GM21515 (cell line): ENCODE measurements around the gene FAIM2.

Experiments
- ATAC-seq: cut with Tn5 transposase; IDR thresholded peaks from one replicate; pipeline ENCODE4 v1.9.1; 2021; ENCODE audit not compliant: unreplicated experiment

Gene FAIM2

GRCh38 chr12:49939707-49940106 is 36.0 kb upstream of the FAIM2 start:
- no peak for ATAC-seq

- no peak for ATAC-seq
Observed at GRCh38 chr12:49939307-49939706, 35.6 kb upstream of the FAIM2 start.

DNA sequence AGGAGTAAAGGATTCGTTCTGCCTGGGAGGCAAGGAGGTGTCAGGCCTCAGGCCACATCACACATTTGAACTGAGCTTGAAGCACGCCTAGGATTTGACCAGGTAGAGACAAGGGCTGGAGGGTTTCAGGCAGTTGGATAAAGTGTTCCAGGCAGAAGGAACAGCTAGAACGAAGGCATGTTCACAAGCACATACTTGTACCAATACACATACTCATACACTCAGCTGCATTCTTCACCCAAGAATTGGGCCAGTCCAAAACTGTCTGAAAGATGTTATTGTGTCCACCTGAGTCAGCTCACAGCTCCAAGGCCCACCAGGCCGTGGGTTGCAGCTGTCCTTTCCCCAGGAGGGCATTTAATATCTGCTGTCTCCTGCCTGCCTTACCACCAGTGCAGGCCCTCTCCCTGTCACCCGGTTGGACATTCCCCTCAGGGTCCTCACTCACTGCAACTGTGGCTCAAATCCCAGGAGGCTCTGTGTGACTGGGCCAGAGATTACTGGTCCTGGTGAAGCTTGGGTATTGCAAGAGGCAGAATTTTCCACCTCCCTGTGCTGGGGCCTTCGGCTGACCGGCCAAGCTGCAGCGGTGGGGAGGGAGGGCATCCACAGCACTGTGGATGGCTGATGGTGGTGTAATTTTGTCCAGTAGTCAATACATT is 34.1 kb upstream of the FAIM2 start:
- ATAC-seq = no peak

GRCh38 chr12:49936925-49937324 is 33.2 kb upstream of the FAIM2 start:
- no peak for ATAC-seq

- ATAC-seq = no peak
Observed at GRCh38 chr12:49934505-49934904, 30.8 kb upstream of the FAIM2 start.

DNA sequence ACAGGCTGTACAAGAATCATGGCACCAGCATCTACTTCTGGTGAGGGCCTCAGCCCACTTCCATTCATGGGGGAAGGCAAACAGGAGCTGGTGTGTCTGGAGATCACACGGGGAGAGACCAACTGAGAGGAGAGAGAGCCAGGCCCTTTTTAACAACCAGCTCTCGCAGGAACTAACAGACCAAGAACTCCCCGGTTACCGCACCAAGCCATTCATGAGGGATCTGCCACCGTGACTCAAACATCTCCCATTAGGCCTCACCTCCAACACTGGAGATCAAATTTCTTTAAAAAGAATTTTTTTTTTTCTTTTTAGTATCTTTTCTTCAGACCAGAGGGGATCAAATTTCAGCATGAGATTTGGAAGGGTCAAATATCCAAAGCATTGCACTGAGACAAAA is 30.1 kb upstream of the FAIM2 start:
- no peak for ATAC-seq

- no peak for ATAC-seq
Observed at GRCh38 chr12:49932533-49933130, 28.9 kb upstream of the FAIM2 start.

- ATAC-seq = no peak
Observed at GRCh38 chr12:49932023-49932422, 28.3 kb upstream of the FAIM2 start.

DNA sequence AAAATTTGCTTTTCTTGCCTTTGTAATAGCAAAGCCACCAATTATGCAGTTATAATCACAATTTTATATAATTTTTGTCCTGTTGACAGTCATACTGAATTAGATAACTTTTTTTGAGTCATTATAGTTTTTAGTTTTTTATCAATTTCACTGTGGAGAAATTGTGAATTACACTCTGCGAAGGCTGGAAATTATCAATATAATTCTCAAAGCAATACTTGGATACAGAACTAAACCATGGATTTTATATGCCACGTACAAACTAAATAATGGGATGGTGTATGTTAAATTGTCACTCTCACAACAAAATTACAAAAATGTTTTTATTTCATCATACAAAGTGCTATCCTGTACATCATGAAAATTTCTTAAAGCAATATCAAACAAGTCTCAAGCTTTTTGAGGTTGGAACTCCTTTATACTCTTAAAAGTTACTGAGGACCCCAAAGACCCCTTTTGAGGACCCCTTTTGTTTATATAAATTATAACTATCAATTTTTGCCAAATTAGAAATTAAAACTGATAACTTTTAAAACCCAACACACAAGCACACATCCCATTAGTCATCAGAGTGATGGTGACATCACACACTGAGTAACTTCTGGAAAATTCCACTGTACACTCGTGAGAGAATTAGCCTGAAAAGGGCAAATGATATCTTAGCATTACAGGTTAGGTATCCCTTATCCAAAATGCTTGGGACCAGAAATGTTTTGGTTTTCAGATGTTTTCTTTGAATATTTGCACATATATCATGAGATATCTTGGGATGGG is 27.0 kb upstream of the FAIM2 start:
- no peak for ATAC-seq

GRCh38 chr12:49929581-49929980 is 25.9 kb upstream of the FAIM2 start:
- no peak for ATAC-seq

GRCh38 chr12:49928471-49928870 is 24.8 kb upstream of the FAIM2 start:
- no peak for ATAC-seq

GRCh38 chr12:49925433-49926204 is 21.9 kb upstream of the FAIM2 start:
- ATAC-seq = no peak

DNA sequence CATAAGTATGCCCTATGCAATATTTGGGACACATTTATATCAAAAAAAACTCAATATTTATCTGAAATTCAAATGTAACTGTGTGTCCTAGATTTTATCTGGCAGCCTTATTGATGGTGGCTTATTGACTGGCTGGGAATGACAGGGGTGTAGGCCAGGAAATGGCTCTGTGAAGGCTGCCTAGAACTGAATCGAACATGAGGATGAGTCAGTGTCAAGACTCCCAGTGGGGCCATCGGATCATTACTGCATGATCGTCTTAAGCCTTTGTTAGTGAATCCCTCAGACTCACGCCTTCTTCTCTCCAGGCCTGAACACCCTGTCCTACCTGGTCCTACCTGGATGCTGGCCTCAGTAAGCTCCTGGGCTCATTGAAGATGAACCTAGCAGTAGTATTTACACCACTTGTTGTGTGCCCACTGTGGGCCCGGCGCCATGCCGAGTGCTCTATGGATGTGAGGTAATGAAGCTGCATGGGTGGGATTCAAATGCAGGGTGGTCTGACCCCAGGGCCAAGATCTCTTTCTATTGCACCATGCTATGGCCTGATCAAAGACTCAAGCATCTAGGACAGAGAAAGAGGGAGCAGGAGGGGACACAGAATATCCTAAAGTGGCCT is 21.0 kb upstream of the FAIM2 start:
- no peak for ATAC-seq

- no peak for ATAC-seq
Observed at GRCh38 chr12:49923880-49924556, 20.3 kb upstream of the FAIM2 start.

DNA sequence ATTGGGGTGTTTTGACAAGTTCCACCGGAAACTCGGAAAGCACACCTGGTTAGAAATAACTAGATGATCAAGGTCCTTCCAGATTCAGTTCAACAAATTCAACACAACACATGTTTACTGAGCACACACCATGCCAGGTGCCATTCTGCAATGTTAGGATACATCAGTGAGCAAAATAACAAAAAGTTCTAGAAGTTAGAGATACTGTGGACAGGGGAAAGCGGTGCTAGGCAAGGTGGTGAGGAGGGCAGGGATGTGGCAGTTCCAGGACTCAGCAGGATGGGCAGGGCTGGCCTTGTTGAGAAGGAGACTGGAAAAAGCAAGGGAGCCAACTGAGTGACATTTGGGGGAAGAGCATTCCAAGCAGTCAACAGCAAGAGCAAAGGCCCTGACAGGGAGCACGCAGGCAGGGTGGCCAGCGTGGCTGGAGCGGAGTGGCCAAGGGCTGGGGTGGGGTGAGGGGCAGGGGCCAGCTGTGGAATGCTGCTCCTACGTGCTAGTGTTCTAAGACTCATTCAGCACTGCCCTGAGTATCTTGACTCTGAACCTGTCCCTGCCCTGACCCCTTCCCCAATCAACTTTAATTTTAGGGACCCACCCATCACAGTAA is 19.4 kb upstream of the FAIM2 start:
- ATAC-seq = no peak

- ATAC-seq = no peak
Observed at GRCh38 chr12:49922349-49923034, 18.8 kb upstream of the FAIM2 start.

DNA sequence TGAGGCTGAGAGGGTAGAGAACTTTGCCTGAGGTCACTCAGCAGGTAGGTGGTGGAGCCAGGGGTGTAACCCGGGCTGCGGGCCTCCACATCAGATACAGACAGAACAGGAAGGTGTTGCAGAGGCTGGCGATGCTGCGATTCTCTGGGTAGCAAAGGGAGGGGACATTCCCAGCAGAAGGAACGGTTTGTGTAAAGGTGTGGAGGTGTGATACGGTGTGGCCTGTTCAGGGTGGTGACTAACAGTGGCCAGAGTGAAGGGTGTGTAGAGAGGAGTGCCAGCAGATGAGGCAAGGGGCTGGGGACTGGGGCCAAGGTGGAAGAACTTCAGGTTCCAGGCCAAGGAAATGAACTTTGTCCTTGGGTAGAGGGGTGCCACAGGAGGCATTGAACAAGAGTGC is 18.2 kb upstream of the FAIM2 start:
- ATAC-seq = no peak

DNA sequence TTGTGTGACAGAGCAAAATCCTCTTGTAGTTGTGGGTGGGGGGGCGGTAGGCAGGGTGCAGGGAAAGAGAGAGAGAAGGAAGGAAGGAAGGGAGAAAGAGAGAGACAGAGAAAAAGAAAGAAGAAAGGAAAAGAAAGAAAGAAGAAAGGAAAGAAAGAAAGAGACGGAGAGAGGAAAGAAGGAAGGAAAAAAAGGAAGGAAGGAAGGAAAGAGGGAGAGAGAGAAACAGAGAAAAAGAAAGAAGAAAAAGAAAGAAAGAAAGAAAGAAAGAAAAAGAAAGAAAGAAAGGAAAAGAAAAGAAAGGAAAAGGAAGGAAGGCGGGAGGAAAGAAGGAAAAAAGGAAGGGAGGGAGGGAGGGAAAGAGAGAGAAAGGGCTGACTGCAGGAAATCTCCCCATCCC is 17.6 kb upstream of the FAIM2 start:
- ATAC-seq = no peak

DNA sequence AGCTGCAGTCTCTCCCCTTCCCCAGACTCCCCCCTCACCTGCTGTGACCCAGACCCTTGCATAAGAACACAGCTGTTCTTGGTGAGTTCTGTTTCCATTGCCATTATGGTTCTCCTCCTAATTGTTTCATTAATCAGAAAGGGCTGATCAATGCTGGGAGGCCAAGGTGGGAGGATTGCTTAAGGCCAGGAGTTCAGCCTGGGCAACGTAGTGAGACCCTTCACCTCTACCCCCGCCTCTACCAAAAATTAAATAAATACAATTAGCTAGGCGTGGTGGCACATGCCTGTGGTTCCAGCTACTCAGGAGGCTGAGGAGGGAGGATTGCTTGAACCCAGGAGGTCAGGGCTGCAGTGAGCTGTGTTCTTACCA is 17.2 kb upstream of the FAIM2 start:
- ATAC-seq = no peak
